CD14-positive monocyte (primary cell): Measurements from ENCODE around the gene DPH5. TPM values are rescaled to one million over a fixed set of nuclear protein-coding genes. Genes with fewer than 3 reads are reported as not detected.

Experiments
- DNase-seq, 3 donors: peaks; one replicate each; pipeline ENCODE4 v3.0.0-alpha.2; 2011 to 2022
- H2AFZ ChIP-seq: 2 replicates; pipeline ENCODE4 v1.6.0; 2012; ENCODE audit warnings: mild to moderate bottlenecking, low read depth, low read length, inconsistent platforms; ENCODE audit not compliant: insufficient read depth, poor library complexity, severe bottlenecking
- H3K27ac ChIP-seq, 2 donors: 1 replicate in 1 of 2; 2 replicates in 1 of 2; pipeline ENCODE4 v1.5.1; 2012 to 2013; ENCODE audit warnings: low read length in 2 of 2, control low read depth in 1 of 2, inconsistent platforms in 1 of 2, low read depth in 1 of 2, mild to moderate bottlenecking in 1 of 2
- H3K27me3 ChIP-seq, 2 donors: one replicate each; pipeline versions ENCODE4 v1.6.0 to v1.6.1; 2011 to 2013; ENCODE audit warnings: low read length in 2 of 2; ENCODE audit not compliant: control insufficient read depth in 2 of 2, insufficient read depth in 2 of 2
- H3K36me3 ChIP-seq, 2 donors: replicated peaks in 1 of 2; 1 replicate in 1 of 2; 2 replicates in 1 of 2; pipeline versions ENCODE4 v1.5.1 to v1.6.1; 2012 to 2013; ENCODE audit warnings: low read length in 2 of 2, control low read depth in 1 of 2, inconsistent platforms in 1 of 2, mild to moderate bottlenecking in 1 of 2; ENCODE audit not compliant: insufficient read depth in 2 of 2, control insufficient read depth in 1 of 2
- H3K4me1 ChIP-seq, 2 donors: 1 replicate in 1 of 2; 2 replicates in 1 of 2; pipeline versions ENCODE4 v1.5.1 to v1.6.1; 2012 to 2013; ENCODE audit warnings: low read length in 2 of 2, control low read depth in 1 of 2, inconsistent platforms in 1 of 2, mild to moderate bottlenecking in 1 of 2, moderate library complexity in 1 of 2; ENCODE audit not compliant: insufficient read depth in 2 of 2, control insufficient read depth in 1 of 2
- H3K4me2 ChIP-seq: replicated peaks from 2 replicates; pipeline ENCODE3; 2012; ENCODE audit warnings: low read length, moderate library complexity, mild to moderate bottlenecking; ENCODE audit not compliant: poor library complexity, severe bottlenecking; ENCODE audit errors: extremely low read depth
- H3K4me3 ChIP-seq, 3 experiments: fragments of 200-600 bp in 1 of 3; sonication (generic) in 1 of 3; replicated peaks in 1 of 3; 1 replicate in 2 of 3; 2 replicates in 1 of 3; pipeline ENCODE4 v1.5.1; 2011 to 2013; ENCODE audit warnings: low read length in 3 of 3, mild to moderate bottlenecking in 3 of 3, control low read depth in 2 of 3, low read depth in 2 of 3, inconsistent platforms in 1 of 3, moderate library complexity in 1 of 3
- H3K79me2 ChIP-seq: 2 replicates; pipeline ENCODE4 v1.6.0; 2012; ENCODE audit warnings: mild to moderate bottlenecking, control low read depth, inconsistent platforms, low read length, moderate library complexity; ENCODE audit not compliant: insufficient read depth
- H3K9ac ChIP-seq: 2 replicates; pipeline ENCODE4 v1.6.0; 2017; ENCODE audit warnings: low read length, mild to moderate bottlenecking; ENCODE audit not compliant: insufficient read depth, poor library complexity, severe bottlenecking
- H3K9me3 ChIP-seq, 2 donors: replicated peaks in 1 of 2; 1 replicate in 1 of 2; 2 replicates in 1 of 2; pipeline versions ENCODE4 v1.5.1 to v1.6.1; 2012 to 2013; ENCODE audit warnings: low read length in 2 of 2, control low read depth in 1 of 2; ENCODE audit not compliant: control insufficient read depth in 1 of 2, insufficient read depth in 1 of 2
- H4K20me1 ChIP-seq: 2 replicates; pipeline ENCODE4 v1.6.0; 2012; ENCODE audit warnings: mild to moderate bottlenecking, low read length, control low read depth, moderate library complexity; ENCODE audit not compliant: insufficient read depth
- H3K27ac Mint-ChIP-seq, 7 donors: one replicate each; pipeline ENCODE4 v1.8.0; 2020; ENCODE audit warnings: mild to moderate bottlenecking in 7 of 7, mixed read lengths in 7 of 7, moderate library complexity in 6 of 7, inconsistent platforms in 2 of 7
- H3K27me3 Mint-ChIP-seq, 3 donors: one replicate each; pipeline ENCODE4 v1.8.0; 2021 to 2022; ENCODE audit warnings: low read depth in 3 of 3, mild to moderate bottlenecking in 3 of 3, mixed read lengths in 3 of 3, moderate library complexity in 3 of 3, inconsistent platforms in 1 of 3
- H3K36me3 Mint-ChIP-seq, 2 donors: one replicate each; pipeline ENCODE4 v1.8.0; 2020; ENCODE audit warnings: mixed read lengths in 2 of 2, inconsistent platforms in 1 of 2, mild to moderate bottlenecking in 1 of 2
- H3K4me1 Mint-ChIP-seq: one replicate; pipeline ENCODE4 v1.8.0; 2020; ENCODE audit warnings: mild to moderate bottlenecking, mixed read lengths
- H3K4me3 Mint-ChIP-seq, 2 donors: one replicate each; pipeline ENCODE4 v1.8.0; 2020; ENCODE audit warnings: mild to moderate bottlenecking in 2 of 2, mixed read lengths in 2 of 2, moderate library complexity in 1 of 2
- H3K9me3 Mint-ChIP-seq, 7 donors: one replicate each; pipeline ENCODE4 v1.8.0; 2020 to 2022; ENCODE audit warnings: mixed read lengths in 7 of 7, mild to moderate bottlenecking in 6 of 7, moderate library complexity in 6 of 7, inconsistent platforms in 2 of 7
- CTCF ChIP-seq: fragments of 200-600 bp; IDR thresholded peaks from one replicate; pipeline ENCODE4 v1.8.0; 2022; ENCODE audit warnings: antibody characterized with exemption, mild to moderate bottlenecking
- WGBS: methylation state at CpG from one replicate; pipeline ENCODE4 v1.1.5; 2013; ENCODE audit warnings: missing lambda C conversion rate; ENCODE audit not compliant: insufficient coverage; 5-methylcytosine and 5-hydroxymethylcytosine counted together
- intact Hi-C, 2 donors: fragments of 100-400 bp; cut with micrococcal nuclease; formaldehyde crosslinking; loops; one replicate each; pipeline versions ENCODE4 v1.15.0 to v1.15.1; 2023
- polyA plus RNA-seq, 3 donors: library from polyadenylated mRNA; depleted of rRNA in 1 of 3; unstranded in 2 of 3; stranded (reverse) in 1 of 3; fragments of 300-500 nt in 2 of 3; fragments of >200 nt in 1 of 3; fragmentation: Illumina TruSeq in 2 of 3; gene quantifications; 1 replicate in 2 of 3; 2 replicates in 1 of 3; pipeline ENCODE4 v1.2.3, GENCODE V29; 2012 to 2021

DPH5 gene
- polyA plus RNA-seq, 3 donors: 10.3 to 14.3 (median 12.0) TPM

GRCh38 chr1:101059945-101060542 lies 34.5 kb upstream of the DPH5 start:
- Mint-ChIP-seq H3K9me3 (no peaks in the 10 kb centered on the region), H3K36me3 (peaks cover 3% of the 10 kb centered on the region in 2 donors), H3K27ac (no peak overlapping the region), H3K4me1 (no peaks in the 10 kb centered on the region), H3K4me3 (no peak overlapping the region), H3K27me3 (no peaks in the 10 kb centered on the region)
- H2AFZ ChIP-seq: no peak overlapping the region
- WGBS: 100% methylated on average over 3 of the region's 6 CpGs
- no peaks in the 10 kb centered on the region for H3K4me1 ChIP-seq
- no peaks in the 10 kb centered on the region for H3K79me2 ChIP-seq
- no peaks in the 10 kb centered on the region for H3K9me3 ChIP-seq
- no peak overlapping the region for H3K9ac ChIP-seq
- no peak for TF ChIP-seq CTCF
- no peak overlapping the region for H3K27ac ChIP-seq
- no peaks in the 10 kb centered on the region for H3K27me3 ChIP-seq
- no peaks in the 10 kb centered on the region for H4K20me1 ChIP-seq
- intact Hi-C loops: no loop called here
- H3K4me2 ChIP-seq: no peak overlapping the region
- DNase-seq: no peak
- H3K36me3 ChIP-seq: no peaks in the 10 kb centered on the region
- no peak overlapping the region for H3K4me3 ChIP-seq

DNA sequence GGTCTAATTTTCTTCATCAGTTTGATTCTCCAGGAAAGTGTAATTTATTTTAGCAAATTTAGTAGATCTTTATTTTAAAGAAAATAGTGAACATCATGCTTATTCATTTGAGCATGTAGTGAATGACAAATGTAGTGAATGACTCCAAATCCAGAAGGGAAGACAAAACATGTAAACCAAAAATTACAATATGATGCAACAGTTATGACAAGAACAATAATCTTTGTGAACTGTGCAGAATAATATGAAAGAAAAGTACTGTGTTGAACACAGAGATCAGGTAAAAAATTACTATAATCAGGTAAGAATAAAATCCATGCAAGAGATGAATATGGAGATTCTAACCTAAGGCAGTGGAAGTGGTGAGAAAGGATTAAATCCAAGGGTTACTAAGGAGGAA lies 30.0 kb upstream of the DPH5 start:
- Histone ChIP-seq H3K79me2 (no peaks in the 10 kb centered on the region), H3K36me3 (no peaks in the 10 kb centered on the region), H3K27me3 (no peaks in the 10 kb centered on the region), H3K4me2 (no peak overlapping the region), H3K27ac (no peak overlapping the region), H3K4me3 (no peak overlapping the region), H3K4me1 (no peaks in the 10 kb centered on the region), H3K9me3 (no peaks in the 10 kb centered on the region), H4K20me1 (no peaks in the 10 kb centered on the region), H3K9ac (no peak overlapping the region), H2AFZ (no peak overlapping the region)
- no peak overlapping the region for H3K4me3 Mint-ChIP-seq
- H3K27ac Mint-ChIP-seq: no peak overlapping the region
- DNase-seq: no peak
- H3K27me3 Mint-ChIP-seq: no peaks in the 10 kb centered on the region
- peaks cover 3 to 6% of the 10 kb centered on the region in 2 donors for H3K36me3 Mint-ChIP-seq
- intact Hi-C loops: no loop called here
- H3K4me1 Mint-ChIP-seq: no peaks in the 10 kb centered on the region
- TF ChIP-seq CTCF: no peak
- H3K9me3 Mint-ChIP-seq: no peaks in the 10 kb centered on the region
